Brain microvascular endothelial cell (primary cell): Measurements from ENCODE around the gene TTF2.

Experiments
- DNase-seq: peaks from one replicate; pipeline ENCODE4 v3.0.0-alpha.2; 2020
- H3K27ac ChIP-seq: fragments of 250-450 bp; sonication (Bioruptor Pico); 2 replicates; pipeline ENCODE4 v1.5.1; 2020; ENCODE audit warnings: mild to moderate bottlenecking, moderate library complexity
- H3K27me3 ChIP-seq: fragments of 250-450 bp; sonication (Bioruptor Pico); replicated peaks from 2 replicates; pipeline ENCODE4 v1.5.1; 2020; ENCODE audit warnings: mild to moderate bottlenecking
- H3K36me3 ChIP-seq: fragments of 250-450 bp; sonication (Bioruptor Pico); replicated peaks from 2 replicates; pipeline ENCODE4 v1.5.1; 2020; ENCODE audit warnings: mild to moderate bottlenecking
- H3K4me3 ChIP-seq: 2 replicates; pipeline ENCODE4 v1.5.1; 2011; ENCODE audit warnings: low read depth, mild to moderate bottlenecking, control low read depth, low read length, moderate library complexity
- in situ Hi-C: cut with HindIII; loops from 2 replicates; pipeline ENCODE4 v1.10.0; 2017; ENCODE audit warnings: low sequenced_read_pairs, low pct_ligation_motif_present
- TF ChIP-seq, protein P1 (sequence below): IDR thresholded peaks from 2 replicates; pipeline ENCODE4 v1.5.1; 2011; ENCODE audit warnings: low read depth, mild to moderate bottlenecking, moderate library complexity, low read length, control low read depth, inconsistent platforms; ENCODE audit errors: missing control alignments

The TTF2 gene

DNA sequence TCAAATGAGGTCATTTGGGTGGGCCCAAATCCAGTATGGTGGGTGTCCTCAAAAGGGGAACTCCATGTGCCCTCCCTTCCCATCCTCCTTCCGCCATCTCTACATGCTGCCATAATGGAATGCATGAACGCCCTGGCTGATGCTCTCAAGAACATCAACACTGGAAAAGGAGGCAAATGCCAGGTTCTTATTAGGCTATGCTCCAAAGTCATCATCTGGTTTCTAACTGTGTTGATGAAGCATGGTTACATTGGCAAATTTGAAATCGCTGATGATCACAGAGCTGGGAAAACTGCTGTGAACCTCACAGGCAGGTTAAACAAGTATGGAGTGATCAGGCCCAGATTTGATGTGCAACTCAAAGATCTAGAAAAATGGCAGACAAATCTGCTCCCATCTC is 78.0 kb downstream of the TTF2 start:
- no peak for DNase-seq
- no peak overlapping the region for H3K4me3 ChIP-seq
- no peak overlapping the region for H3K27ac ChIP-seq
- TF ChIP-seq, protein P1, sequence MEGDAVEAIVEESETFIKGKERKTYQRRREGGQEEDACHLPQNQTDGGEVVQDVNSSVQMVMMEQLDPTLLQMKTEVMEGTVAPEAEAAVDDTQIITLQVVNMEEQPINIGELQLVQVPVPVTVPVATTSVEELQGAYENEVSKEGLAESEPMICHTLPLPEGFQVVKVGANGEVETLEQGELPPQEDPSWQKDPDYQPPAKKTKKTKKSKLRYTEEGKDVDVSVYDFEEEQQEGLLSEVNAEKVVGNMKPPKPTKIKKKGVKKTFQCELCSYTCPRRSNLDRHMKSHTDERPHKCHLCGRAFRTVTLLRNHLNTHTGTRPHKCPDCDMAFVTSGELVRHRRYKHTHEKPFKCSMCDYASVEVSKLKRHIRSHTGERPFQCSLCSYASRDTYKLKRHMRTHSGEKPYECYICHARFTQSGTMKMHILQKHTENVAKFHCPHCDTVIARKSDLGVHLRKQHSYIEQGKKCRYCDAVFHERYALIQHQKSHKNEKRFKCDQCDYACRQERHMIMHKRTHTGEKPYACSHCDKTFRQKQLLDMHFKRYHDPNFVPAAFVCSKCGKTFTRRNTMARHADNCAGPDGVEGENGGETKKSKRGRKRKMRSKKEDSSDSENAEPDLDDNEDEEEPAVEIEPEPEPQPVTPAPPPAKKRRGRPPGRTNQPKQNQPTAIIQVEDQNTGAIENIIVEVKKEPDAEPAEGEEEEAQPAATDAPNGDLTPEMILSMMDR: no peak
- H3K27me3 ChIP-seq: no peaks in the 10 kb centered on the region
- in situ Hi-C loops: no loop called here
- no peaks in the 10 kb centered on the region for H3K36me3 ChIP-seq

DNA sequence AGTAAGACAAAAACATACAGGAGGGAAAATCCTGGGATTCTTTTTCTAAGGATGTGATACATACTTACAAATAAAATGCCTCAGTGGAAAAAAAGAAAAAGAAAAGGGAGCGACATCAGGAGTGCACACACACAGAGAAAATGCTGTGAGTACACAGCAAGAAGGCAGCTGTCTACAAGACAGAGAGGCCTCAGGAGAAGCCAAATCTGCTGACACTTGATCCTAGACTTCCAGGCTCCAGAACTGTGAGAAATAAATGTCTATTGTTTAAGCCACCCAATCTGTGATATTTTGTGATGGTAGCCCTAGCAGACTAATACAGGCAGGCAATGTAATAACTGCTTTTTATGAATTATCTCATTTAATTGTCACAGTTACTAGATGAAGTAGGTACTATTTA is 78.4 kb downstream of the TTF2 start:
- in situ Hi-C loops: no loop called here
- DNase-seq: no peak

DNA sequence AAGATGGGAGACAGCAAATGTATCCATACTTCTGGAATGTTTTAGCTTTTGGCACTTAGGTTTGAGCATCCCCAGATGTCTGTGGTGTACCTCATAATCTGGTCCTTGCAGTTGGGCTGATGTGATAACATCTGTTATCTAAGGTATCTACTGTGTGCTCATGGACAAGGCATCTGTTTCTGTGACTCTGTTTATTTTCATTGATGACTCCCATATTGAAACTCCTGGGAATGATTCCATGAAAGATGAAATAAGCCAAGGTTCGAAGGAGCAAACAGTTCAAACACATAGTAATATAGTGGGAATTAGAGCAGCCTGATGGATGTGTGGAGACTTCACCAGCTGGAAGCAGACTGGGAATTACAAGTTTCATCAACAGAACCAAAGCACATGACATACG is 82.1 kb downstream of the TTF2 start:
- H3K27me3 ChIP-seq: no peaks in the 10 kb centered on the region
- H3K36me3 ChIP-seq: no peaks in the 10 kb centered on the region
- TF ChIP-seq, protein P1: no peak
- no peak for DNase-seq
- in situ Hi-C loops: no loop called here
- no peak overlapping the region for H3K4me3 ChIP-seq
- H3K27ac ChIP-seq: no peak overlapping the region

More for the DNA sequence above, 78.4 kb downstream of the TTF2 start:
- H3K4me3 ChIP-seq: no peak overlapping the region
- TF ChIP-seq, protein P1: no peak
- H3K36me3 ChIP-seq: no peaks in the 10 kb centered on the region
- H3K27ac ChIP-seq: no peak overlapping the region
- no peaks in the 10 kb centered on the region for H3K27me3 ChIP-seq

DNA sequence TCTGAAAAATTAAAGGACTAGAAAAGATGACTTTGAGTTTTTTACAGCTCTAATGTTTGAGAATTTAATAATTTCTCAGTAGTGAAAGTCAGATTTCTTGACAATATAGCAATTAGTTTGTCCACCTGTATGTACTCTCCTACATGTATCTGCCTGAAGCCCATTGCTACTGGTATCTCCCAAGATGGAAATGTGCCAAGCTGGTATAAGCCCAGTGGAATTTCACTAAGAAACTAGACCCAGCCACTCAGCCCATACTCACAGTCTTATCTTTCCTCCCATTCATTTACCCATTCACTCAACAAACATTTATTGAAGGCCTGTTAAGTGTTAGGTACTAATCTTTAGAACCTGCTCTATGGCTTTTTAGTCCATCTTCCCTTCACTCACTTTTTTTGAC is 83.0 kb downstream of the TTF2 start:
- TF ChIP-seq, protein P1: no peak
- Histone ChIP-seq H3K4me3 (no peak overlapping the region), H3K27ac (no peak overlapping the region), H3K27me3 (no peaks in the 10 kb centered on the region), H3K36me3 (no peaks in the 10 kb centered on the region)
- no peak for DNase-seq
- in situ Hi-C loops: no loop called here

DNA sequence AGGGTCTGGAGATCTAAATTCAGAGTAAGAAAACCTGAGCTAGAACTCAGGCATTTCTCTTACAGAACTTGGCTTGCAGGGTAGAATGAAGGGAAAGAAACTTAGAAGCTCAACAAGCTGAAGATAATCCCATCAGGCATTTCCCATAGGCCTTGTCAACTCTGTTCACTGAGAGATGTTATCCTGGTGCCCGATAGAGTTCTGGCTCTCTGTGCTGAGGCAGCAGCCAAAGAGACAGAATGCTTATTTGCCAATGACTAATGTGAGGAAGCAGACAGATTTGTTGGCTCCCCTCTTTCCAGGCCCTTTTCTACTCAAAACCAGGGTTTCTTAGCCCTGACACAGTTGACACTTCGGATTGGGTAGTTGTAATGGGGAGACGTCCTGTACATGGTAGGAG is 83.7 kb downstream of the TTF2 start:
- TF ChIP-seq, protein P1: no peak
- in situ Hi-C loops: no loop called here
- Histone ChIP-seq H3K36me3 (no peaks in the 10 kb centered on the region), H3K27me3 (no peaks in the 10 kb centered on the region), H3K4me3 (no peak overlapping the region), H3K27ac (no peak overlapping the region)
- DNase-seq: no peak

DNA sequence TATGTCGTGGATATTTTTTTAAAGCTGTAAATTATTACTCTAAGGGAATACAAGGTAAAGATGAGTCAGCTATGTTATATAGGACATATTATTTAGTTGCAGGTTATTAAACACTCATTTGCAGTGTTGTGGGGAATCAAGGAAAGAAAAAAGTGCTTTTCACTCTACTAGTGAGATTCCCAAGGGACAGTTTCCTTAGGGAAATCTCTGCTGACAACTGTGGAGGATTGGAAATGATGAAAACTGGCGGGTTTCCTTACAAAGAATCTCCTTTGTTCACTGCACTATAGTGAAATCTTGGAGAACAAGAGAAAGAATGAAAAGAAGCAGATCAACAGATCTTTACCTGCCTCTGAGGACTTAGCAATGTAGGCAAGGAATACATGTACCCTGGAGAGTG is 85.9 kb downstream of the TTF2 start:
- Histone ChIP-seq H3K27ac (no peak overlapping the region), H3K36me3 (no peaks in the 10 kb centered on the region), H3K27me3 (no peaks in the 10 kb centered on the region), H3K4me3 (no peak overlapping the region)
- no peak for DNase-seq
- in situ Hi-C loops: no loop called here
- TF ChIP-seq, protein P1: no peak
